WTC11 (cell line): ENCODE results near the gene TEX19. TPM values are rescaled to one million over a fixed set of nuclear protein-coding genes. Genes with fewer than 3 reads are reported as not detected.

Source experiments
- ATAC-seq: fragments of 200-7000 bp; cut with Tn5 transposase; 2 replicates; pipeline ENCODE4 v1.10.0; 2021; ENCODE audit warnings: mild to moderate bottlenecking, moderate library complexity
- CTCF ChIA-PET: fragments of 300-600 bp; sonication (Branson Sonifier 250); formaldehyde crosslinking; loops from one replicate; lab custom pipeline; 2021; ENCODE audit warnings: antibody characterized with exemption; lab: Charles Lee
- POLR2A ChIA-PET: fragments of 350-600 bp; sonication (Branson Sonifier 250); formaldehyde crosslinking; loops from one replicate; lab custom pipeline; 2021; ENCODE audit warnings: antibody characterized with exemption; lab: Charles Lee
- DNase-seq: peaks from one replicate; pipeline ENCODE4 v3.0.0; 2021; ENCODE audit warnings: low spot score
- H3K27ac Mint-ChIP-seq: 2 replicates; pipeline ENCODE4 v1.8.0; 2021; ENCODE audit warnings: mixed read lengths
- H3K27me3 Mint-ChIP-seq: 2 replicates; pipeline ENCODE4 v1.8.0; 2021; ENCODE audit warnings: low read depth, mild to moderate bottlenecking, moderate library complexity, mixed read lengths
- H3K36me3 Mint-ChIP-seq: 2 replicates; pipeline ENCODE4 v1.8.0; 2021; ENCODE audit warnings: mixed read lengths
- H3K4me1 Mint-ChIP-seq: 2 replicates; pipeline ENCODE4 v1.8.0; 2022; ENCODE audit warnings: mixed read lengths
- H3K4me3 Mint-ChIP-seq: 2 replicates; pipeline ENCODE4 v1.8.0; 2021; ENCODE audit warnings: mild to moderate bottlenecking, moderate library complexity, mixed read lengths
- H3K9me3 Mint-ChIP-seq: 2 replicates; pipeline ENCODE4 v1.8.0; 2021; ENCODE audit warnings: mixed read lengths
- EMX1 ChIP-seq: fragments of 250-450 bp; sonication (Bioruptor Pico); IDR thresholded peaks from 2 replicates; pipeline ENCODE4 v1.8.0; 2021; ENCODE audit warnings: mild to moderate bottlenecking
- ETV6 ChIP-seq: sonication (generic); formaldehyde crosslinking; IDR thresholded peaks from 2 replicates; pipeline ENCODE4 v1.8.1; 2022; ENCODE audit warnings: mild to moderate bottlenecking, missing genetic modification reagents
- FOXJ3 ChIP-seq: sonication (generic); formaldehyde crosslinking; IDR thresholded peaks from 2 replicates; pipeline ENCODE4 v1.9.0; 2021; ENCODE audit warnings: missing genetic modification reagents, mild to moderate bottlenecking, borderline replicate concordance
- FOXP4 ChIP-seq: sonication (generic); formaldehyde crosslinking; IDR thresholded peaks from 2 replicates; pipeline ENCODE4 v1.8.0; 2022; ENCODE audit warnings: mild to moderate bottlenecking, missing genetic modification reagents
- GTF2I ChIP-seq: fragments of 250-450 bp; sonication (Bioruptor Pico); conservative IDR thresholded peaks from 2 replicates; pipeline ENCODE4 v1.4.0; 2021; ENCODE audit warnings: mild to moderate bottlenecking
- HMGXB4 ChIP-seq: sonication (generic); formaldehyde crosslinking; IDR thresholded peaks from 2 replicates; pipeline ENCODE4 v1.8.1; 2023; ENCODE audit warnings: mild to moderate bottlenecking, moderate library complexity, missing genetic modification reagents
- IRF1 ChIP-seq: sonication (generic); formaldehyde crosslinking; IDR thresholded peaks from 2 replicates; pipeline ENCODE4 v1.8.0; 2023; ENCODE audit warnings: missing genetic modification reagents
- IRF2 ChIP-seq: sonication (generic); formaldehyde crosslinking; IDR thresholded peaks from 2 replicates; pipeline ENCODE4 v1.8.0; 2022; ENCODE audit warnings: low read depth, missing genetic modification reagents, borderline replicate concordance
- JAZF1 ChIP-seq: fragments of 250-450 bp; sonication (Bioruptor Pico); IDR thresholded peaks from 2 replicates; pipeline ENCODE4 v1.9.0; 2021; ENCODE audit warnings: moderate library complexity, mild to moderate bottlenecking, inconsistent platforms
- JUN ChIP-seq: sonication (generic); formaldehyde crosslinking; IDR thresholded peaks from 2 replicates; pipeline ENCODE4 v1.8.0; 2023; ENCODE audit warnings: mild to moderate bottlenecking, missing genetic modification reagents
- NFATC4 ChIP-seq: fragments of 250-450 bp; sonication (Bioruptor Pico); IDR thresholded peaks from 2 replicates; pipeline ENCODE4 v1.9.0; 2021; ENCODE audit warnings: mild to moderate bottlenecking
- PRDM15 ChIP-seq: sonication (generic); formaldehyde crosslinking; IDR thresholded peaks from 2 replicates; pipeline ENCODE4 v1.8.0; 2022; ENCODE audit warnings: missing genetic modification reagents
- PRRX2 ChIP-seq: fragments of 250-450 bp; sonication (Bioruptor Pico); IDR thresholded peaks from 2 replicates; pipeline ENCODE4 v1.8.0; 2021; ENCODE audit warnings: mild to moderate bottlenecking
- SP1 ChIP-seq: sonication (generic); formaldehyde crosslinking; conservative IDR thresholded peaks from 2 replicates; pipeline ENCODE4 v1.8.1; 2022; ENCODE audit warnings: missing genetic modification reagents
- TEAD1 ChIP-seq: sonication (generic); formaldehyde crosslinking; IDR thresholded peaks from 2 replicates; pipeline ENCODE4 v1.8.0; 2022; ENCODE audit warnings: mild to moderate bottlenecking, missing genetic modification reagents
- TEAD4 ChIP-seq: sonication (generic); formaldehyde crosslinking; IDR thresholded peaks from 2 replicates; pipeline ENCODE4 v1.8.0; 2022; ENCODE audit warnings: mild to moderate bottlenecking, missing genetic modification reagents
- ZBTB21 ChIP-seq: sonication (generic); formaldehyde crosslinking; IDR thresholded peaks from 2 replicates; pipeline ENCODE4 v1.8.1; 2023; ENCODE audit warnings: mild to moderate bottlenecking, missing genetic modification reagents, borderline replicate concordance
- ZNF219 ChIP-seq: sonication (generic); formaldehyde crosslinking; IDR thresholded peaks from 2 replicates; pipeline ENCODE4 v1.8.0; 2023; ENCODE audit warnings: missing genetic modification reagents, mild to moderate bottlenecking, borderline replicate concordance
- ZNF396 ChIP-seq: fragments of 250-450 bp; sonication (Bioruptor Pico); IDR thresholded peaks from 2 replicates; pipeline ENCODE4 v1.8.0; 2021; ENCODE audit warnings: mild to moderate bottlenecking, moderate library complexity, borderline replicate concordance
- ZNF423 ChIP-seq: fragments of 250-450 bp; sonication (Bioruptor Pico); IDR thresholded peaks from 2 replicates; pipeline ENCODE4 v2.1.2; 2022; ENCODE audit warnings: mild to moderate bottlenecking, moderate library complexity
- ZNF532 ChIP-seq: fragments of 250-450 bp; sonication (Bioruptor Pico); IDR thresholded peaks from 2 replicates; pipeline ENCODE4 v1.9.0; 2021; ENCODE audit warnings: mild to moderate bottlenecking, borderline replicate concordance
- total RNA-seq: library from RNA; stranded (reverse); gene quantifications from 3 replicates; pipeline ENCODE4 v1.2.3, GENCODE V29; 2021
- TF ChIP-seq, protein P1 (sequence below): sonication (generic); formaldehyde crosslinking; IDR thresholded peaks from 2 replicates; pipeline ENCODE4 v1.8.0; 2022; ENCODE audit warnings: mild to moderate bottlenecking, missing genetic modification reagents

Gene TEX19
- total RNA-seq, 1 experiment from 2014 or later: 1.4 TPM

DNA sequence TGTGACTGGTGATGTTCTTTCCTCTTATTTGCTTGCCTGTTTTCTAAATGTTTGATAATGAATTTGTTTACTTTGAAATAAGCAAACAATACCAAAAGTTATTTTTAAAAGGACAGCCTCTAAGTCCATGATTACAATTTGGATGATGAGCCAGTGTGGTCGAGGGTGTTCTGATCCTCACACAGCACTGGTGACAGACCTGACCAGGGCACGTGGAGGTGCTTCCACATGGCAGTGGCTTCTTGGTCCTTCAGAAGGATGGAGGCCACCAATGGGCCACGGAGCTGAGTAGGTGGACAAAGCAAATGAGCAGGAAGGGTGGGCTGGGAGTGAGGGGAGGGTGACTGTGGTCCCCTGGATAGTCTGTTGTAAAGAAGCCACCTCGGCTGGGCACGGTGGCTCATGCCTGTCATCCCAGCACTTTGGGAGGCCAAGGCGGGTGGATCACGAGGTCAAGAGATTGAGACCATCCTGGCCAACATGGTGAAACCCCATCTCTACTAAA lies 4.2 kb upstream of the TEX19 start:
- TF ChIP-seq ZNF219 (CRISPR knock-in tag): no peak
- TF ChIP-seq ZBTB21 (CRISPR knock-in tag): no peak
- TF ChIP-seq ZNF532: no peak
- no peak for TF ChIP-seq ZNF396
- H3K27ac Mint-ChIP-seq: no peak overlapping the region
- ChIA-PET CTCF (no interaction called here), POLR2A (no interaction called here)
- H3K36me3 Mint-ChIP-seq: no peaks in the 10 kb centered on the region
- peaks cover 9% of the 10 kb centered on the region; the same call in 1 of the 2 replicates for H3K27me3 Mint-ChIP-seq
- H3K4me1 Mint-ChIP-seq: peaks cover 7% of the 10 kb centered on the region
- no peak for DNase-seq
- ATAC-seq: no peak
- H3K9me3 Mint-ChIP-seq: no peaks in the 10 kb centered on the region
- no peak overlapping the region for H3K4me3 Mint-ChIP-seq

- ATAC-seq (no peak), DNase-seq (no peak)
- Mint-ChIP-seq H3K9me3 (no peaks in the 10 kb centered on the region), H3K27me3 (peaks cover 9% of the 10 kb centered on the region; the same call in 1 of the 2 replicates), H3K36me3 (no peaks in the 10 kb centered on the region), H3K4me3 (no peak overlapping the region), H3K27ac (no peak overlapping the region), H3K4me1 (peaks cover 7% of the 10 kb centered on the region)
- ChIA-PET CTCF (interaction anchor here (0.6 to 1.5 kb wide), 7 partner anchors 22 to 199 kb away, joined by 3 to 7 read pairs (median 3); partner anchors contain the start of gene SECTM1), POLR2A (interaction anchor here (0.9 kb wide), 1 partner anchor 10 kb away, joined by 3 read pairs; no protein-coding TSS in a partner anchor)
- TF ChIP-seq, protein P1, sequence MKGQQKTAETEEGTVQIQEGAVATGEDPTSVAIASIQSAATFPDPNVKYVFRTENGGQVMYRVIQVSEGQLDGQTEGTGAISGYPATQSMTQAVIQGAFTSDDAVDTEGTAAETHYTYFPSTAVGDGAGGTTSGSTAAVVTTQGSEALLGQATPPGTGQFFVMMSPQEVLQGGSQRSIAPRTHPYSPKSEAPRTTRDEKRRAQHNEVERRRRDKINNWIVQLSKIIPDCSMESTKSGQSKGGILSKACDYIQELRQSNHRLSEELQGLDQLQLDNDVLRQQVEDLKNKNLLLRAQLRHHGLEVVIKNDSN (CRISPR knock-in tag): no peak
- TF ChIP-seq JUN (CRISPR knock-in tag) (no peak), IRF2 (CRISPR knock-in tag) (no peak), HMGXB4 (CRISPR knock-in tag) (no peak), SP1 (CRISPR knock-in tag) (no peak), ZNF396 (no peak), TEAD4 (CRISPR knock-in tag) (no peak), PRDM15 (CRISPR knock-in tag) (no peak), TEAD1 (CRISPR knock-in tag) (no peak), IRF1 (CRISPR knock-in tag) (no peak), FOXJ3 (CRISPR knock-in tag) (no peak), EMX1 (no peak), ETV6 (CRISPR knock-in tag) (no peak), ZNF423 (CRISPR knock-in tag) (no peak), FOXP4 (CRISPR knock-in tag) (no peak), NFATC4 (CRISPR knock-in tag) (no peak), GTF2I (no peak), JAZF1 (CRISPR knock-in tag) (no peak), PRRX2 (no peak)
These were observed 3.1 kb upstream of the TEX19 start for GRCh38 chr17:82355770-82356427.
